CD4-positive, alpha-beta T cell (primary cell): Measurements from ENCODE around the gene COL5A1. TPM values are rescaled to one million over a fixed set of nuclear protein-coding genes. Genes with fewer than 3 reads are reported as not detected.

Experiments used
- ATAC-seq: fragments of 200-7000 bp; cut with Tn5 transposase; one replicate; pipeline ENCODE4 v1.10.0; 2022; ENCODE audit warnings: mild to moderate bottlenecking; ENCODE audit not compliant: poor library complexity
- CTCF ChIA-PET: fragments of 350-600 bp; sonication (Branson Sonifier 250); formaldehyde crosslinking; loops from one replicate; lab custom pipeline; 2021; ENCODE audit warnings: antibody characterized with exemption, inconsistent platforms; lab: Charles Lee
- POLR2A ChIA-PET: fragments of 350-600 bp; sonication (Branson Sonifier 250); formaldehyde crosslinking; loops from one replicate; lab custom pipeline; 2021; ENCODE audit warnings: antibody characterized with exemption, inconsistent platforms; lab: Charles Lee
- DNase-seq, 14 experiments: peaks; one replicate each; pipeline ENCODE4 v3.0.0-alpha.2; 2013 to 2020; ENCODE audit warnings: mixed read lengths in 2 of 14
- H3K27ac ChIP-seq, 2 donors: one replicate each; pipeline versions ENCODE4 v1.5.1 to v1.7.0; 2013; ENCODE audit warnings: low read length in 2 of 2, low read depth in 1 of 2, mild to moderate bottlenecking in 1 of 2
- H3K27me3 ChIP-seq, 2 experiments: 1 replicate in 1 of 2; 2 replicates in 1 of 2; pipeline versions ENCODE4 v1.6.1 to v1.7.0; 2013; ENCODE audit warnings: low read length in 2 of 2, control low read depth in 1 of 2, mild to moderate bottlenecking in 1 of 2, moderate library complexity in 1 of 2; ENCODE audit not compliant: insufficient read depth in 2 of 2, control insufficient read depth in 1 of 2
- H3K36me3 ChIP-seq: one replicate; pipeline ENCODE4 v1.6.1; 2013; ENCODE audit warnings: low read length, control low read depth; ENCODE audit not compliant: insufficient read depth
- H3K4me1 ChIP-seq: one replicate; pipeline ENCODE4 v1.6.1; 2013; ENCODE audit warnings: low read length, control low read depth; ENCODE audit not compliant: insufficient read depth
- H3K4me3 ChIP-seq: one replicate; pipeline ENCODE4 v1.5.1; 2013; ENCODE audit warnings: mild to moderate bottlenecking, low read length, moderate library complexity
- H3K9me3 ChIP-seq, 2 experiments: 1 replicate in 1 of 2; 2 replicates in 1 of 2; pipeline versions ENCODE4 v1.6.1 to v1.7.0; 2013; ENCODE audit warnings: low read length in 2 of 2, mild to moderate bottlenecking in 2 of 2, control low read depth in 1 of 2, moderate library complexity in 1 of 2; ENCODE audit not compliant: control insufficient read depth in 1 of 2, insufficient read depth in 1 of 2
- H3K27ac Mint-ChIP-seq: one replicate; pipeline ENCODE4 v1.8.0; 2020; ENCODE audit warnings: mixed read lengths
- H3K27me3 Mint-ChIP-seq: one replicate; pipeline ENCODE4 v1.8.0; 2021; ENCODE audit warnings: mixed read lengths
- H3K36me3 Mint-ChIP-seq: one replicate; pipeline ENCODE4 v1.8.0; 2021; ENCODE audit warnings: low read depth, mixed read lengths
- H3K4me1 Mint-ChIP-seq: one replicate; pipeline ENCODE4 v1.8.0; 2021; ENCODE audit warnings: low read depth, mixed read lengths
- H3K4me3 Mint-ChIP-seq: one replicate; pipeline ENCODE4 v1.8.0; 2020; ENCODE audit warnings: mild to moderate bottlenecking, mixed read lengths
- H3K9me3 Mint-ChIP-seq: one replicate; pipeline ENCODE4 v1.8.0; 2020; ENCODE audit warnings: mixed read lengths
- intact Hi-C, 2 experiments: fragments of 100-400 bp; cut with DNase I in 1 of 2; cut with micrococcal nuclease in 1 of 2; formaldehyde crosslinking; loops; one replicate each; pipeline versions ENCODE4 v1.15.1 to v1.9.0; 2023 to 2025; cut with DNase I, micrococcal nuclease
- total RNA-seq, 174 experiments: library from RNA in 2 of 174; stranded (reverse) in 2 of 174; gene quantifications; one replicate each; pipeline ENCODE4 v1.2.3 and lab custom pipeline; 2021 to 2026
- TF ChIP-seq, protein P1 (sequence below): fragments of 200-600 bp; IDR thresholded peaks from one replicate; pipeline ENCODE4 v1.8.0; 2022; ENCODE audit warnings: antibody characterized with exemption, mild to moderate bottlenecking

COL5A1 gene
- total RNA-seq, 2 experiments from 2014 or later: 0.41 to 0.50 TPM

DNA sequence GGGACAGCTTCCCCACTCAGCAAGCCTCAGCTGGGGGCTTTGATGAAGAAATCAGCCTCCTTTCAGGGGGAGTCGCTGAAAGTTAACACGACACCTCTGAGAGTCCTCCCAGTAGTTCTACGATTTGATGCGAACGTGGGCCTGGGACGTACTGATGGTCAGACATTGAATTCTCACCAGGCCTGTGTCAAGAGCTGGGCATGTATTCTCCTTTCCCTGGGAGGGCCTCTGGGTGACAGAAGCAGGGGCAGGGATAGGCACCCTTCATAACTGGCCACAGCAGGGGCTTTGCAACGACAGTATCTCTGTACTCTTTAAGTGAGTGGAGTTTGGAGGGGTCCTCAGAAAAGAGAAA is 15.6 kb upstream of the COL5A1 start:
- H3K27ac Mint-ChIP-seq: no peak overlapping the region
- ChIA-PET POLR2A (no interaction called here), CTCF (no interaction called here)
- no peaks in the 10 kb centered on the region for H3K4me1 Mint-ChIP-seq
- no peaks in the 10 kb centered on the region for H3K9me3 Mint-ChIP-seq
- DNase-seq (peak in 1 of 14 experiments; percentile 15), ATAC-seq (no peak)
- no peaks in the 10 kb centered on the region for H3K36me3 Mint-ChIP-seq
- no peak overlapping the region for H3K4me3 ChIP-seq
- no peaks in the 10 kb centered on the region for H3K27me3 ChIP-seq
- no peaks in the 10 kb centered on the region for H3K36me3 ChIP-seq
- H3K27ac ChIP-seq: no peak overlapping the region
- no peaks in the 10 kb centered on the region for H3K9me3 ChIP-seq
- H3K4me1 ChIP-seq: no peaks in the 10 kb centered on the region
- intact Hi-C loops: no loop called here
- H3K27me3 Mint-ChIP-seq: no peaks in the 10 kb centered on the region
- no peak overlapping the region for H3K4me3 Mint-ChIP-seq
- TF ChIP-seq, protein P1, sequence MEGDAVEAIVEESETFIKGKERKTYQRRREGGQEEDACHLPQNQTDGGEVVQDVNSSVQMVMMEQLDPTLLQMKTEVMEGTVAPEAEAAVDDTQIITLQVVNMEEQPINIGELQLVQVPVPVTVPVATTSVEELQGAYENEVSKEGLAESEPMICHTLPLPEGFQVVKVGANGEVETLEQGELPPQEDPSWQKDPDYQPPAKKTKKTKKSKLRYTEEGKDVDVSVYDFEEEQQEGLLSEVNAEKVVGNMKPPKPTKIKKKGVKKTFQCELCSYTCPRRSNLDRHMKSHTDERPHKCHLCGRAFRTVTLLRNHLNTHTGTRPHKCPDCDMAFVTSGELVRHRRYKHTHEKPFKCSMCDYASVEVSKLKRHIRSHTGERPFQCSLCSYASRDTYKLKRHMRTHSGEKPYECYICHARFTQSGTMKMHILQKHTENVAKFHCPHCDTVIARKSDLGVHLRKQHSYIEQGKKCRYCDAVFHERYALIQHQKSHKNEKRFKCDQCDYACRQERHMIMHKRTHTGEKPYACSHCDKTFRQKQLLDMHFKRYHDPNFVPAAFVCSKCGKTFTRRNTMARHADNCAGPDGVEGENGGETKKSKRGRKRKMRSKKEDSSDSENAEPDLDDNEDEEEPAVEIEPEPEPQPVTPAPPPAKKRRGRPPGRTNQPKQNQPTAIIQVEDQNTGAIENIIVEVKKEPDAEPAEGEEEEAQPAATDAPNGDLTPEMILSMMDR: no peak

DNA sequence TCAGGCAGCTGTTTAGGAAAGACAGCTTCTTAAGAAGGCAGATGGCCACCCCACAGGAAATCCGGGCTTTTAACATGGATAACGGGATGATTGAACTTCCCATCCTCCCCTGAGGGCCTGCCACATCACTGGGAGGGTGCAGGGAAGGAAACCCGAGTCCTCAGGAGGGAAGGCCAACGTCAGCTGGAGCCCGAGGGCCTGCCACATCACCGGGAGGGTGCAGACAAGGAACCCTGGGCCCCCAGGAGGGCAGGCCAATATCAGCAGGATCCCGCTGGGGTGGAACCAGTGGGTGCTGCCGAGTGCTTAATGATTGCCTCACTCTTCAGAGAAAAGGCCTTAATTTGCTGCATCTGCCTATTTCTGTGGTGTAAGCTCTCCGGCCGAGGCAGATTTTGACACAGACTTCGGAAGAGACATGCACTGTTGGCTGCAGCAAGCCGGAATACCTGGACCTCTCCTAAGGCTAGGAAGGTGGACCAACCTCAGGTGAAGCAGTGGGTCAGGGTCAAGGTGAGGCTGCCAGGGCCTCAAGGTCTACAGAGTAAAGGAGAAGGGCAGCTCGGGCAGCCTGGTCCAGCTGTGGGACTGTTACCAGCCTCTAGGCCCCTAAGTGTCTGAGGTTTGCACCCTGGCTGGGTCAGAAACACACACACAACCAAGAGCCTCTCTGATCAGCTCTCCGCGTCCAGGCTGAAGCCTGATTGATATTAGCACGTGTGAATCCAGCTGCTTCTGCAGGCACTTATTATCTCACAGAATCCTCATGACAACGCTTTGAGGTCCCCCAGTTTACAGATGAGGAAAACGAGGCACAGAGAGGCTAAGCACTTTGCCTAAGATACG is 14.8 kb upstream of the COL5A1 start:
- no peak overlapping the region for H3K27ac ChIP-seq
- H3K4me3 Mint-ChIP-seq: no peak overlapping the region
- H3K27me3 Mint-ChIP-seq: no peaks in the 10 kb centered on the region
- no peaks in the 10 kb centered on the region for H3K4me1 ChIP-seq
- H3K9me3 Mint-ChIP-seq: no peaks in the 10 kb centered on the region
- H3K4me3 ChIP-seq: no peak overlapping the region
- intact Hi-C loops: no loop called here
- TF ChIP-seq, protein P1: no peak
- no peaks in the 10 kb centered on the region for H3K9me3 ChIP-seq
- H3K4me1 Mint-ChIP-seq: no peaks in the 10 kb centered on the region
- POLR2A ChIA-PET: no interaction called here
- H3K36me3 ChIP-seq: no peaks in the 10 kb centered on the region
- H3K36me3 Mint-ChIP-seq: no peaks in the 10 kb centered on the region
- H3K27ac Mint-ChIP-seq: no peak overlapping the region
- CTCF ChIA-PET: no interaction called here
- no peaks in the 10 kb centered on the region for H3K27me3 ChIP-seq
- ATAC-seq (no peak), DNase-seq (peak in 1 of 14 experiments; percentile 27)

DNA sequence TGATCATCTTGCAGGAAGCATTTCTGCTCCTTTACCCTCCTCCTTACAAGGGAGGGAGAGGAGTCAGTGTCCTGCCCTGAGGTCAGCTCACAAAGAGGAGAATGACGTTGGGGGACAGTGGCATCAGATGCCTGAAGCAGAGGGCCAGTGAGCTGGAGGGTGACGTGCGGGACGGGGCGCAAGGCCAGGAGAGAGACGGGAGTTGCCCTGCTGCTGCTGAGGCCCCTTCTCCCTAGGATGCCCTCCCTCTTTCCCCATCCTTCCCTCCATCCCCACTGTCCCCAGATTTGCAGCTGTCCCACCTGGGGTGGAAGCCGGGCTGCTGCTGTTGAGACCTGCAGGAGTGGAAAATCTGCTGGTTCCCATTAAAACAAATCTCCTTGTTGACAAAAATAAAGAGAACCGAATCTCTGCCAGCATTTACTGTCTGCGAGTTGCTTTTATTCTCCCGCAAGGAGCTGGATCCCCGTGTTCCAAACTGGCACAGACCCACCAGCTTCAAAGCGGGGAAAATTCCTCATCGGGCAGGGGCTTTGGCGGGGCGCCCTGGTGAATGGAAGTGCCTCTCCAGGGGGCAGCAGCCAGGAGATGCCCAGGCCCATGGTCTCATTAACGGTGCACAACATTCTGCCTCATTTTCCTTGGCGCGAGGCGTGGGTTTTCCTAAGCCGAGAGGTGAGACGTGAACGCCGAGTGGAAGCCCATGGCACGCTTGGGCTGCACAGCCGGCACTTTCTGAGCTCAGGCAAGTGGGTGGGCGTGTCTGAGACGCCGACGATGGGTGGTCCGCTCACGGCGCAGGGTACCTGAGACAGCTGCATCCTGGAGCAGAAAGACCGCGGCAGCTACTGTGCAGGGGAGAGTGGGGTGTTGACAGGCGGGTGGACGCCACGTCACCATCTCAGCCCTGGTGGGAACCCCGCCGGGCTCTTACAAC is 13.9 kb upstream of the COL5A1 start:
- no peaks in the 10 kb centered on the region for H3K27me3 Mint-ChIP-seq
- TF ChIP-seq, protein P1: no peak
- no peak overlapping the region for H3K4me3 Mint-ChIP-seq
- no peaks in the 10 kb centered on the region for H3K4me1 Mint-ChIP-seq
- ChIA-PET CTCF (no interaction called here), POLR2A (no interaction called here)
- Histone ChIP-seq H3K9me3 (no peaks in the 10 kb centered on the region), H3K36me3 (no peaks in the 10 kb centered on the region), H3K27me3 (no peaks in the 10 kb centered on the region), H3K4me3 (no peak overlapping the region), H3K4me1 (no peaks in the 10 kb centered on the region), H3K27ac (no peak overlapping the region)
- H3K27ac Mint-ChIP-seq: no peak overlapping the region
- no peak for ATAC-seq
- intact Hi-C loops: no loop called here
- no peaks in the 10 kb centered on the region for H3K36me3 Mint-ChIP-seq
- no peaks in the 10 kb centered on the region for H3K9me3 Mint-ChIP-seq
- peak in 1 of 14 experiments; percentile 27 for DNase-seq
